ENCODE measurements around the gene ZNF232. TPM values are rescaled to one million over a fixed set of nuclear protein-coding genes. Genes with fewer than 3 reads are reported as not detected.
A peak's percentile ranks its signal among the peaks of the same experiment; 100 is the strongest.
"Not testable (repeated sequence)": the region's sequence is repeated elsewhere in the genome, so short reads cannot be mapped to it uniquely, and the experiment has no call there.

Gene ZNF232
- total RNA-seq, 2 experiments from 2014 or later, result 2.1 to 3.6 TPM

DNA sequence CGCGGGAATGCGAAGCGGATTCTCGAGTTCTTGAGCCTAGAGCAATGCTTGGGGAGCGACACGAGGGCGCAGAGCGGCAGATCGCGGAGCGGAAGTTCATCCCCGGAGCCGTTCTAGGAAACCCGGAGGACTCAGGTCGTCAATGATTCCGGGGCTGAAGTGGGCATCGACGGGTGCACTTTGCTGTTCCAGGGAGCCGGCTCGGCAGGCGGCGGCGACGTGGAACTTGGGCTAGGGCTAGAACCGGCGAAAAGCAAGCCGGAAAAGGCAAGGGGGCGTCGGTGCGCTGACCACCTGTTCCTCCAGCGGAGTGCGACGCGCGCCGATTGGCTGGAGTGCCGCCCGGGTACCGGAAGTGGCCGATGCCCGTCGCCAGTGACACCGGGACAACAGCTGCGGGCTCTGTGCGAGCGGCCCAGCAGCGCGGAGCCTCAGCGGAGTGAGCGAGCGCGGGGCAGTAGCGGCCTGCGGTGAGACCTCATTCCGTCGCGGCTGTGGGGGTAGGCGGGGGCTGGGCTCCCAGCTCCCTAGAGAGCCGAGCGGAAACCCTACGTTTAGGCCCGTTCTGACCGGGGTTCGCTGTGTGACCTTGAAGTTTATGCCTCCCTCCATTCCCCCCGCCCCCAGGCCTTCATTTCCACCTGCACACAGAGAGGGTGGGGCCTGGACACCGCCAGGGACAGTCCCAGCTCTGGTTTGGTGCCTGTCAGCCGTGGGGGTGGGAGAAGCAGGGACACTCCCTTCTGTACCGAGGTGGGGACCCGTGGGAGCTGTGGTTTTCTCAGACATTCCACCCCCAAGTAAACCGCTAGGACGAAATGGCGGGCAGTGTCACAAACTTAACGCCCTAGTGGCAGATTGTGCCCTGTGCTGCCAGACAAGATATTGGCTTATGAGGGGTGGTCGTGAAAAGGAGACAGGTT is 33.3 kb downstream of the ZNF232 start, which contains the start of gene ZFP3:
TSS of gene ZFP3 (plus strand) at position 362 of the 923 bp plus-strand sequence. CDS start 13,038 bp downstream, outside the sequence.
- Histone ChIP-seq H3K4me1 (ENCODE audit: insufficient read depth, low read length) (peaks cover 26% of the 10 kb centered on the region), H3K9me3 (ENCODE audit: control insufficient read depth in 1 of 2, insufficient read depth in 1 of 2, low read length in 2 of 2) (no peaks in the 10 kb centered on the region), H3K36me3 (ENCODE audit: insufficient read depth, low read length) (peaks cover 4% of the 10 kb centered on the region), H3K27ac (ENCODE audit: low read depth in 1 of 2, low read length in 2 of 2) (peak within 1 kb of the TSS; percentile 49 to 72), H3K4me3 (ENCODE audit: low read length) (peak within 1 kb of the TSS; percentile 77), H3K27me3 (ENCODE audit: control insufficient read depth in 1 of 2, insufficient read depth in 2 of 2, low read length in 2 of 2) (no peaks in the 10 kb centered on the region)
- Mint-ChIP-seq H3K4me3 (peak within 1 kb of the TSS; percentile 93), H3K36me3 (ENCODE audit: low read depth) (peaks cover 26% of the 10 kb centered on the region), H3K4me1 (ENCODE audit: low read depth) (peaks cover 34% of the 10 kb centered on the region), H3K27me3 (no peaks in the 10 kb centered on the region), H3K9me3 (peaks cover 3% of the 10 kb centered on the region), H3K27ac (peak within 1 kb of the TSS; percentile 91)
- intact Hi-C loops (cut with DNase I, micrococcal nuclease), result loop anchor here (2.0 to 10.0 kb wide), 4 partner anchors 32 to 364 kb away; partner anchors contain the start of genes ZNF232 (in 2 of the 2) and ARRB2 (in 1 of the 2)
- ChIA-PET POLR2A (interaction anchor here (0.8 to 2.3 kb wide), 9 partner anchors 15 to 935 kb away, joined by 3 to 8 read pairs (median 3); partner anchors contain the start of genes CYB5D2, INCA1, KIF1C and RNF167), CTCF (interaction anchor here (1.2 to 1.7 kb wide), 4 partner anchors 10 to 113 kb away, joined by 3 to 6 read pairs (median 6); partner anchors contain the start of genes ZNF232 and ZNF594)
- TF ChIP-seq CTCF (IDR thresholded peaks at IDR 0.05), result no peak
- peak; percentile 42 to 85 (median 65) for DNase-seq
- peak; percentile 76 for ATAC-seq (ENCODE audit: poor library complexity)

- CTCF ChIA-PET, result interaction anchor here (1.2 to 1.7 kb wide), 2 partner anchors 15 to 114 kb away, joined by 5 to 6 read pairs; partner anchors contain the start of gene ZNF594
- Histone ChIP-seq H3K27ac (ENCODE audit: low read depth in 1 of 2, low read length in 2 of 2) (peak overlapping the region in 1 of 2 donors; percentile 72), H3K36me3 (ENCODE audit: insufficient read depth, low read length) (peaks cover 2% of the 10 kb centered on the region), H3K4me1 (ENCODE audit: insufficient read depth, low read length) (peaks cover 26% of the 10 kb centered on the region), H3K4me3 (ENCODE audit: low read length) (peak overlapping the region; percentile 77), H3K27me3 (ENCODE audit: control insufficient read depth in 1 of 2, insufficient read depth in 2 of 2, low read length in 2 of 2) (no peaks in the 10 kb centered on the region), H3K9me3 (ENCODE audit: control insufficient read depth in 1 of 2, insufficient read depth in 1 of 2, low read length in 2 of 2) (no peaks in the 10 kb centered on the region)
- TF ChIP-seq CTCF (IDR thresholded peaks at IDR 0.05), result no peak
- POLR2A ChIA-PET, result interaction anchor here (0.5 to 2.3 kb wide), 4 partner anchors 15 to 1819 kb away, joined by 3 to 8 read pairs (median 6); partner anchors contain the start of genes CYB5D2, ZNF232 and ZZEF1
- DNase-seq (no peak), ATAC-seq (ENCODE audit: poor library complexity) (no peak)
- Mint-ChIP-seq H3K4me1 (ENCODE audit: low read depth) (peaks cover 30% of the 10 kb centered on the region), H3K27ac (peak overlapping the region; percentile 91), H3K4me3 (peak overlapping the region; percentile 93), H3K9me3 (no peaks in the 10 kb centered on the region), H3K36me3 (ENCODE audit: low read depth) (peaks cover 22% of the 10 kb centered on the region), H3K27me3 (no peaks in the 10 kb centered on the region)
- intact Hi-C loops (cut with DNase I, micrococcal nuclease), result loop anchor here (2.0 to 10.0 kb wide), 4 partner anchors 33 to 363 kb away; partner anchors contain the start of genes ZNF232 (in 2 of the 2) and ARRB2 (in 1 of the 2)
Observed at GRCh38 chr17:5077781-5078105, 33.9 kb downstream of the ZNF232 start.

DNA sequence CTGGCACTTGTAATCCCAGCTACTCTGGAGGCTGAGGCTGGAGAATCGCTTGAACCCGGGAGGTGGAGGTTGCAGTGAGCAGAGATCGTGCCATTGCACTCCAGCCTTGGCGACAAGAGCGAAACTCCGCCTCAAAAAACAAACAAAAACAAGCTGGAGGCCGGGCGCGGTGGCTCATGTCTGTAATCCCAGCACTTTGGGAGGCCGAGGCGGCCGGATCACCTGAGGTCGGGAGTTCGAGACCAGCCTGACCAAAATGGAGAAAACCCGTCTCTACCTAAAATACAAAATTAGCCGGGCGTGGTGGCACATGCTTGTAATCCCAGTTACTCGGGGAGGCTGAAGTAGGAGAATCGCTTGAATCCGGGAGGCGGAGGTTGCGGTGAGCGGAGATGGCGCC is 34.4 kb downstream of the ZNF232 start:
- peak overlapping the region; percentile 91 for H3K27ac Mint-ChIP-seq
- CTCF ChIA-PET, result not testable (repeated sequence)

DNA sequence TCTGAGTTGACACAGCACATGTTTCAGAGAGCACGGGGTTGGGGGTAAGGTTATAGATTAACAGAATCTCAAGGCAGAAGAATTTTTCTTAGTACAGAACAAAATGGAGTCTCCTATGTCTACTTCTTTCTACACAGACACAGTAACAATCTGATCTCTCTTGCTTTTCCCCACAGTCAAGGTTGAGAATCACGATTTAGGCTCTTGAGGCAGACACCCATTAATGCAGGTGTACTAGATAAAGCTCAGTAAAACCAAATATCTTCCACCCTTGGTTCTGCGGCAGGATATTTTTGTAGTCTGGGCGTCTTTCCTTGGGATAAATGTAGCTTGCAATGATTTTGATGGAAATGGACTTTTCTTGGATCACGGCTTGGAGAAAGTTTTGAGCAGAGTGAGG is 36.2 kb downstream of the ZNF232 start:
- peaks cover 26% of the 10 kb centered on the region for H3K4me1 ChIP-seq (ENCODE audit: insufficient read depth, low read length)
- H3K36me3 ChIP-seq (ENCODE audit: insufficient read depth, low read length); CTCF ChIA-PET; DNase-seq; H3K27me3 Mint-ChIP-seq; H3K4me3 ChIP-seq (ENCODE audit: low read length); ATAC-seq (ENCODE audit: poor library complexity); H3K9me3 ChIP-seq (ENCODE audit: control insufficient read depth in 1 of 2, insufficient read depth in 1 of 2, low read length in 2 of 2); H3K27ac ChIP-seq (ENCODE audit: low read depth in 1 of 2, low read length in 2 of 2); H3K27ac Mint-ChIP-seq; H3K27me3 ChIP-seq (ENCODE audit: control insufficient read depth in 1 of 2, insufficient read depth in 2 of 2, low read length in 2 of 2); H3K9me3 Mint-ChIP-seq: not testable (repeated sequence)
- intact Hi-C loops (cut with DNase I, micrococcal nuclease), result loop anchor here (5.0 to 10.0 kb wide), 3 partner anchors 37 to 361 kb away; partner anchors contain the start of genes ARRB2 (in 1 of the 2) and ZNF232 (in 1 of the 2)
- peaks cover 24% of the 10 kb centered on the region for H3K4me1 Mint-ChIP-seq (ENCODE audit: low read depth)
- peak overlapping the region; percentile 62 for H3K4me3 Mint-ChIP-seq
- peaks cover 13% of the 10 kb centered on the region for H3K36me3 Mint-ChIP-seq (ENCODE audit: low read depth)
- POLR2A ChIA-PET, result interaction anchor here (0.7 kb wide), 1 partner anchor 177 kb away, joined by 3 read pairs; the partner anchor contains the start of gene C17orf107

More for the DNA sequence above, 34.4 kb downstream of the ZNF232 start:
- intact Hi-C loops (cut with DNase I, micrococcal nuclease), result loop anchor here (5.0 to 10.0 kb wide), 3 partner anchors 35 to 362 kb away; partner anchors contain the start of genes ARRB2 (in 1 of the 2) and ZNF232 (in 1 of the 2)
- not testable (repeated sequence) for H3K27me3 ChIP-seq (ENCODE audit: control insufficient read depth in 1 of 2, insufficient read depth in 2 of 2, low read length in 2 of 2); H3K9me3 Mint-ChIP-seq; H3K27me3 Mint-ChIP-seq; DNase-seq; H3K27ac ChIP-seq (ENCODE audit: low read depth in 1 of 2, low read length in 2 of 2); ATAC-seq (ENCODE audit: poor library complexity); H3K9me3 ChIP-seq (ENCODE audit: control insufficient read depth in 1 of 2, insufficient read depth in 1 of 2, low read length in 2 of 2); H3K36me3 ChIP-seq (ENCODE audit: insufficient read depth, low read length)
- peaks cover 29% of the 10 kb centered on the region for H3K4me1 Mint-ChIP-seq (ENCODE audit: low read depth)
- Histone ChIP-seq H3K4me1 (ENCODE audit: insufficient read depth, low read length) (peaks cover 26% of the 10 kb centered on the region), H3K4me3 (ENCODE audit: low read length) (peak overlapping the region; percentile 77)
- POLR2A ChIA-PET, result interaction anchor here (0.5 to 2.3 kb wide), 4 partner anchors 16 to 1818 kb away, joined by 3 to 8 read pairs (median 6); partner anchors contain the start of genes CYB5D2, ZNF232 and ZZEF1
- H3K4me3 Mint-ChIP-seq, result peak overlapping the region; percentile 93
- peaks cover 17% of the 10 kb centered on the region for H3K36me3 Mint-ChIP-seq (ENCODE audit: low read depth)
